Ishikawa (cell line): Measurements from ENCODE around the gene SERPINB6.

Experiments
- CEBPB ChIP-seq: IDR thresholded peaks from 2 replicates; pipeline ENCODE4 v1.6.1; 2012
- CREB1 ChIP-seq: IDR thresholded peaks from 2 replicates; pipeline ENCODE4 v1.6.1; 2012; ENCODE audit warnings: low read depth
- EGR1 ChIP-seq: IDR thresholded peaks from 2 replicates; pipeline ENCODE4 v1.6.1; 2012
- EP300 ChIP-seq: IDR thresholded peaks from 2 replicates; pipeline ENCODE4 v1.6.1; 2012; ENCODE audit warnings: borderline replicate concordance
- FOXM1 ChIP-seq: IDR thresholded peaks from 2 replicates; pipeline ENCODE4 v1.6.1; 2012; ENCODE audit warnings: low read depth, borderline replicate concordance
- MAX ChIP-seq: IDR thresholded peaks from 2 replicates; pipeline ENCODE4 v1.6.1; 2012
- NFIC ChIP-seq: IDR thresholded peaks from 2 replicates; pipeline ENCODE4 v1.6.1; 2012
- RAD21 ChIP-seq: IDR thresholded peaks from 2 replicates; pipeline ENCODE4 v1.6.1; 2012; ENCODE audit warnings: low read depth
- REST ChIP-seq: IDR thresholded peaks from 2 replicates; pipeline ENCODE4 v1.6.1; 2012; ENCODE audit warnings: low read depth, mild to moderate bottlenecking
- TAF1 ChIP-seq: IDR thresholded peaks from 2 replicates; pipeline ENCODE4 v1.6.1; 2012; ENCODE audit warnings: low read depth, mild to moderate bottlenecking
- TCF12 ChIP-seq: IDR thresholded peaks from 2 replicates; pipeline ENCODE4 v1.6.1; 2012; ENCODE audit warnings: low read depth
- TEAD4 ChIP-seq: IDR thresholded peaks from 2 replicates; pipeline ENCODE4 v1.6.1; 2012
- USF1 ChIP-seq: IDR thresholded peaks from 2 replicates; pipeline ENCODE4 v1.6.1; 2012
- YY1 ChIP-seq: IDR thresholded peaks from 2 replicates; pipeline ENCODE4 v1.6.1; 2012; ENCODE audit warnings: low read depth
- ZBTB7A ChIP-seq: IDR thresholded peaks from 2 replicates; pipeline ENCODE4 v1.6.1; 2012; ENCODE audit warnings: low read depth

SERPINB6 gene

DNA sequence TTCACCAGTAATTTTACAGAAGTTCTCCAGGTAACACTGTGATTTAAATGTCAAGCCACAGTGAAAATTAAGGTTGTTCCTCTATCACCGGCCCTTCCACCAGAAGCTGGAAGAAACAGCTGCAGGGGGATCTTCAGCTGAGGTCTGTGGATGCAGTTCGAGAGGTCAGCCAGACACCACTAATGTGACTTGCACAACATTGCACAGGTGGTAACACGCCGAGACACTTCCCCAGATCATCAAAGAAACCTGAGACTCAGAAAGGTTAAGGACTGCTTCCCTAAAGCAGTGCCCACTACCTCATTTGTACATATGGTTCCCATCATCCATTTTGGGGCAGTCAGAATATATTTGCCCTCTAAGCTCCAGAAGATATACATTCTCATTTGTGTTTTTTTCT, 60.2 kb downstream of the SERPINB6 start:
- no peak for TF ChIP-seq TCF12
- no peak for TF ChIP-seq NFIC
- no peak for TF ChIP-seq EGR1
- no peak for TF ChIP-seq MAX
- TF ChIP-seq EP300, result no peak
- no peak for TF ChIP-seq TAF1

- no peak for TF ChIP-seq YY1
These were observed 61.6 kb downstream of the SERPINB6 start for GRCh38 chr6:2909718-2910117.

- no peak for TF ChIP-seq MAX
- no peak for TF ChIP-seq ZBTB7A
- TF ChIP-seq TEAD4, result no peak
- TF ChIP-seq FOXM1, result no peak
- no peak for TF ChIP-seq TAF1
- TF ChIP-seq YY1, result no peak
- TF ChIP-seq RAD21, result no peak
- TF ChIP-seq USF1, result no peak
These were observed 70.3 kb downstream of the SERPINB6 start for GRCh38 chr6:2900821-2901644.

DNA sequence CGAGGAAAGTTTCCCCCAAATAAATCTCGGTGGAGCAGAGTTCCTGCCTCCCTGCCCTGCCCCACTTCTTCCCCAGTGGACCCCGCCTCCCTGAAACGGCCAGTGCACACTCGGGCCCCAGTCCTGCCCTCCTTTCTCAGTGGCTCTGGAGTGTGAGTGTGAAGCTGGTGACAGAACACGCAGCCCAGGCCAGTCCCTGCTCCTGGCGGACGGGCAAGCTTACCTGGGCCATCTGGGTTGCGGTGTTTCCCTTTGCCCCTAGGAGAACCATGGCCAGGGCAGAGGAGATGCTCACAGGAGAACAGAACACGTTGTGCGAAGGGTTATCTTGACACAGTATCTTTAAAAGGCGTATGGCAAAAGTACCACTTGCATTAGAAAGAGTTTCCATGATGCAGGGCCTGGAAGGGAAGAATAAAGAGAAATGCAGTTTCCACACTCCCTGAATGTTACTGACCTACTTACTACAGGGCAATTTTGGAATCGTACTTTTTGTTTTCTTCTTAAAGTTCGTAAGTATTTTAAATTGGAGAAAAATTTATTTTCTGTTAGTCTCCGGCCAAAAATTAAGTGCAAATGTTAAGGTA, 71.1 kb downstream of the SERPINB6 start:
- TF ChIP-seq FOXM1, result no peak
- no peak for TF ChIP-seq MAX
- no peak for TF ChIP-seq RAD21
- no peak for TF ChIP-seq USF1
- TF ChIP-seq EGR1, result no peak
- TF ChIP-seq TCF12, result no peak
- TF ChIP-seq NFIC, result no peak
- no peak for TF ChIP-seq TEAD4
- TF ChIP-seq YY1, result no peak
- TF ChIP-seq CEBPB, result no peak
- TF ChIP-seq CREB1, result no peak
- TF ChIP-seq EP300, result no peak
- TF ChIP-seq ZBTB7A, result no peak
- TF ChIP-seq TAF1, result no peak
- TF ChIP-seq REST, result no peak

DNA sequence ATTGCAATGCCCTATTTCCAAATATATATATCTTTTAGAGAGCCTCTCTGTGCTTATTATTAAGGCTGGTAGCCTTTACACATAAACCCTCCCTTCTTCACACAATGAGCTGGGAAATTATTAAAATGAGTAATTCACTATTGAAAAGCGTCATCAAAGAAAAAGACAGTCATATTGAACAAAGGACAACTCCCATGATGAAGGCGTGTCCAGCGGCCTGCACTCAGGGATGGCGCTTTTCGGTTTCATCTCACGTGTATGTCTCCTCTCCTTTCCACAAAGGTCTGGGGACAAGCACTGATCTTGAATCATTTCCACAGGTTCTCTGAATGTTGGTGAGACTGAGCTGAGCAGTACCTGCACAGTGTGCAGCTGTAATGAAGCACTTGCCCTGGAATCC, 71.8 kb downstream of the SERPINB6 start:
- no peak for TF ChIP-seq ZBTB7A
- no peak for TF ChIP-seq MAX
- TF ChIP-seq FOXM1, result no peak
- TF ChIP-seq TCF12, result no peak
- TF ChIP-seq EGR1, result no peak
- no peak for TF ChIP-seq EP300
- TF ChIP-seq REST, result no peak
- TF ChIP-seq CREB1, result no peak
